GM21528 (cell line): ENCODE results near the gene LIPH.
"Not testable (repeated sequence)": the region's sequence is repeated elsewhere in the genome, so short reads cannot be mapped to it uniquely, and the experiment has no call there.

Experiments used
- ATAC-seq: cut with Tn5 transposase; IDR thresholded peaks from one replicate; pipeline ENCODE4 v1.9.1; 2021; ENCODE audit warnings: mild to moderate bottlenecking, moderate library complexity; ENCODE audit not compliant: unreplicated experiment, low FRiP score

Gene LIPH

GRCh38 chr3:185552358-185552877 is at the start of gene LIPH:
Gene LIPH, minus strand, starts transcription at chr3:185552588. Its CDS starts 117 bp downstream, at chr3:185552471.
- peak; percentile 82 for ATAC-seq

- ATAC-seq, result peak; percentile 73
These were observed 43.1 kb upstream of the LIPH start for GRCh38 chr3:185595526-185595925.

- ATAC-seq, result no peak
These were observed 41.7 kb upstream of the LIPH start for GRCh38 chr3:185594073-185594472.

GRCh38 chr3:185586686-185587039 is 34.3 kb upstream of the LIPH start:
- no peak for ATAC-seq

- peak; percentile 95 for ATAC-seq
These were observed 33.7 kb upstream of the LIPH start, which contains the start of gene SENP2 for GRCh38 chr3:185585859-185586685. Gene SENP2, plus strand, starts transcription at chr3:185586295. Its CDS starts 119 bp downstream, at chr3:185586414.

- no peak for ATAC-seq
These were observed 33.1 kb upstream of the LIPH start for GRCh38 chr3:185585518-185585858.

GRCh38 chr3:185584686-185585085 is 32.3 kb upstream of the LIPH start:
- ATAC-seq, result no peak

- ATAC-seq, result no peak
These were observed 31.5 kb upstream of the LIPH start for GRCh38 chr3:185583925-185584324.

- no peak for ATAC-seq
These were observed 30.5 kb upstream of the LIPH start for GRCh38 chr3:185582871-185583270.

- ATAC-seq, result no peak
These were observed 29.8 kb upstream of the LIPH start for GRCh38 chr3:185582236-185582635.

- ATAC-seq, result peak; percentile 83
These were observed 22.9 kb upstream of the LIPH start for GRCh38 chr3:185575108-185575869.

- no peak for ATAC-seq
These were observed 19.8 kb upstream of the LIPH start for GRCh38 chr3:185572183-185572582.

- ATAC-seq, result no peak
These were observed 9.6 kb upstream of the LIPH start for GRCh38 chr3:185561958-185562357.

GRCh38 chr3:185561374-185561943 is 9.1 kb upstream of the LIPH start:
- ATAC-seq, result no peak

- ATAC-seq, result no peak
These were observed 8.3 kb upstream of the LIPH start for GRCh38 chr3:185560676-185561075.

GRCh38 chr3:185559706-185560090 is 7.3 kb upstream of the LIPH start:
- no peak for ATAC-seq

GRCh38 chr3:185558395-185558794 is 6.0 kb upstream of the LIPH start:
- ATAC-seq, result no peak

GRCh38 chr3:185556640-185557039 is 4.3 kb upstream of the LIPH start:
- not testable (repeated sequence) for ATAC-seq

GRCh38 chr3:185555860-185556347 is 3.5 kb upstream of the LIPH start:
- no peak for ATAC-seq

GRCh38 chr3:185555101-185555501 is 2.7 kb upstream of the LIPH start:
- no peak for ATAC-seq

- ATAC-seq, result no peak
These were observed 2.7 kb downstream of the LIPH start for GRCh38 chr3:185549651-185550111.
